ENCODE measurements around the gene PPFIBP1. TPM values are rescaled to one million over a fixed set of nuclear protein-coding genes. Genes with fewer than 3 reads are reported as not detected.

The PPFIBP1 gene
- total and polyA plus RNA-seq, 2 experiments from 2014 or later: 23.9 to 38.6 TPM

- Histone ChIP-seq H3K4me3 (no peak overlapping the region), H3K36me3 (replicated peaks; ENCODE audit: insufficient read depth, low read depth) (no peaks in the 10 kb centered on the region), H3K79me2 (no peaks in the 10 kb centered on the region), H3K9me2 (replicated peaks; ENCODE audit: insufficient read depth) (no peaks in the 10 kb centered on the region), H4K20me1 (ENCODE audit: insufficient read depth, poor library complexity, severe bottlenecking) (no peaks in the 10 kb centered on the region), H2AFZ (no peak overlapping the region), H3K4me2 (no peak overlapping the region), H3K27me3 (no peaks in the 10 kb centered on the region), H3K27ac (no peak overlapping the region), H3K4me1 (ENCODE audit: insufficient read depth) (no peaks in the 10 kb centered on the region), H3K9me3 (ENCODE audit: low read depth) (no peaks in the 10 kb centered on the region)
- TF ChIP-seq EZH2phosphoT487 (IDR thresholded peaks at IDR 0.05; ENCODE audit: low read depth, severe bottlenecking, unreplicated experiment) (no peak), EZH2 (IDR thresholded peaks at IDR 0.05; ENCODE audit: borderline replicate concordance) (no peak), CTCF (IDR thresholded peaks at IDR 0.05; ENCODE audit: poor library complexity) (no peak)
- DNase-seq (ENCODE audit: low spot score): no peak
- 98% methylated on average over 4 of the region's 4 CpGs for WGBS (ENCODE audit: low lambda C conversion rate, missing lambda C conversion rate)
Observed at GRCh38 chr12:27657296-27657695, 133.3 kb downstream of the PPFIBP1 start.

GRCh38 chr12:27665704-27666103 lies 141.7 kb downstream of the PPFIBP1 start:
- Histone ChIP-seq H4K20me1 (ENCODE audit: insufficient read depth, poor library complexity, severe bottlenecking) (no peaks in the 10 kb centered on the region), H3K9me3 (ENCODE audit: low read depth) (no peaks in the 10 kb centered on the region), H3K79me2 (no peaks in the 10 kb centered on the region), H3K27me3 (no peaks in the 10 kb centered on the region), H3K4me3 (no peak overlapping the region), H3K36me3 (replicated peaks; ENCODE audit: insufficient read depth, low read depth) (no peaks in the 10 kb centered on the region), H2AFZ (no peak overlapping the region), H3K27ac (no peak overlapping the region), H3K9me2 (replicated peaks; ENCODE audit: insufficient read depth) (no peaks in the 10 kb centered on the region), H3K4me1 (ENCODE audit: insufficient read depth) (no peaks in the 10 kb centered on the region), H3K4me2 (no peak overlapping the region)
- WGBS (ENCODE audit: low lambda C conversion rate, missing lambda C conversion rate): 77% methylated on average over 3 of the region's 3 CpGs
- TF ChIP-seq CTCF (IDR thresholded peaks at IDR 0.05; ENCODE audit: poor library complexity): no peak
- no peak for TF ChIP-seq EZH2phosphoT487 (IDR thresholded peaks at IDR 0.05; ENCODE audit: low read depth, severe bottlenecking, unreplicated experiment)
- no peak for TF ChIP-seq EZH2 (IDR thresholded peaks at IDR 0.05; ENCODE audit: borderline replicate concordance)
- no peak for DNase-seq (ENCODE audit: low spot score)

GRCh38 chr12:27666510-27666909 lies 142.5 kb downstream of the PPFIBP1 start:
- Histone ChIP-seq H2AFZ (no peak overlapping the region), H3K4me3 (no peak overlapping the region), H3K9me2 (replicated peaks; ENCODE audit: insufficient read depth) (no peaks in the 10 kb centered on the region), H3K36me3 (replicated peaks; ENCODE audit: insufficient read depth, low read depth) (no peaks in the 10 kb centered on the region), H3K4me1 (ENCODE audit: insufficient read depth) (no peaks in the 10 kb centered on the region), H3K27ac (no peak overlapping the region), H3K4me2 (no peak overlapping the region), H4K20me1 (ENCODE audit: insufficient read depth, poor library complexity, severe bottlenecking) (no peaks in the 10 kb centered on the region), H3K9me3 (ENCODE audit: low read depth) (no peaks in the 10 kb centered on the region), H3K27me3 (no peaks in the 10 kb centered on the region), H3K79me2 (no peaks in the 10 kb centered on the region)
- WGBS (ENCODE audit: low lambda C conversion rate, missing lambda C conversion rate): 64% methylated on average over 3 of the region's 3 CpGs
- no peak for DNase-seq (ENCODE audit: low spot score)
- no peak for TF ChIP-seq EZH2 (IDR thresholded peaks at IDR 0.05; ENCODE audit: borderline replicate concordance)
- no peak for TF ChIP-seq CTCF (IDR thresholded peaks at IDR 0.05; ENCODE audit: poor library complexity)
- TF ChIP-seq EZH2phosphoT487 (IDR thresholded peaks at IDR 0.05; ENCODE audit: low read depth, severe bottlenecking, unreplicated experiment): no peak

GRCh38 chr12:27667540-27667939 lies 143.5 kb downstream of the PPFIBP1 start:
- no peaks in the 10 kb centered on the region for H3K79me2 ChIP-seq
- no peaks in the 10 kb centered on the region for H3K9me3 ChIP-seq (ENCODE audit: low read depth)
- no peak overlapping the region for H2AFZ ChIP-seq
- 99% methylated on average over 6 of the region's 6 CpGs for WGBS (ENCODE audit: low lambda C conversion rate, missing lambda C conversion rate)
- no peaks in the 10 kb centered on the region for H3K9me2 ChIP-seq (replicated peaks; ENCODE audit: insufficient read depth)
- no peak overlapping the region for H3K27ac ChIP-seq
- H3K4me3 ChIP-seq: no peak overlapping the region
- TF ChIP-seq CTCF (IDR thresholded peaks at IDR 0.05; ENCODE audit: poor library complexity): no peak
- TF ChIP-seq EZH2 (IDR thresholded peaks at IDR 0.05; ENCODE audit: borderline replicate concordance): no peak
- TF ChIP-seq EZH2phosphoT487 (IDR thresholded peaks at IDR 0.05; ENCODE audit: low read depth, severe bottlenecking, unreplicated experiment): no peak
- no peak overlapping the region for H3K4me2 ChIP-seq
- H4K20me1 ChIP-seq (ENCODE audit: insufficient read depth, poor library complexity, severe bottlenecking): no peaks in the 10 kb centered on the region
- no peak for DNase-seq (ENCODE audit: low spot score)
- H3K36me3 ChIP-seq (replicated peaks; ENCODE audit: insufficient read depth, low read depth): no peaks in the 10 kb centered on the region
- no peaks in the 10 kb centered on the region for H3K4me1 ChIP-seq (ENCODE audit: insufficient read depth)
- H3K27me3 ChIP-seq: no peaks in the 10 kb centered on the region

Measured in hepatocyte (in vitro differentiated cells).